Bronchial smooth muscle cell (primary cell): ENCODE data around the gene DPEP3. TPM values are rescaled to one million over a fixed set of nuclear protein-coding genes. Genes with fewer than 3 reads are reported as not detected.

Experiments used
- total RNA-seq: library from RNA; depleted of rRNA; stranded (reverse); fragments of >200 nt; gene quantifications from 2 replicates; pipeline ENCODE4 v1.2.1, GENCODE V29; 2014

The DPEP3 gene, protein sequence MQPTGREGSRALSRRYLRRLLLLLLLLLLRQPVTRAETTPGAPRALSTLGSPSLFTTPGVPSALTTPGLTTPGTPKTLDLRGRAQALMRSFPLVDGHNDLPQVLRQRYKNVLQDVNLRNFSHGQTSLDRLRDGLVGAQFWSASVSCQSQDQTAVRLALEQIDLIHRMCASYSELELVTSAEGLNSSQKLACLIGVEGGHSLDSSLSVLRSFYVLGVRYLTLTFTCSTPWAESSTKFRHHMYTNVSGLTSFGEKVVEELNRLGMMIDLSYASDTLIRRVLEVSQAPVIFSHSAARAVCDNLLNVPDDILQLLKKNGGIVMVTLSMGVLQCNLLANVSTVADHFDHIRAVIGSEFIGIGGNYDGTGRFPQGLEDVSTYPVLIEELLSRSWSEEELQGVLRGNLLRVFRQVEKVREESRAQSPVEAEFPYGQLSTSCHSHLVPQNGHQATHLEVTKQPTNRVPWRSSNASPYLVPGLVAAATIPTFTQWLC
- total RNA-seq: not detected in 2 replicates

DNA sequence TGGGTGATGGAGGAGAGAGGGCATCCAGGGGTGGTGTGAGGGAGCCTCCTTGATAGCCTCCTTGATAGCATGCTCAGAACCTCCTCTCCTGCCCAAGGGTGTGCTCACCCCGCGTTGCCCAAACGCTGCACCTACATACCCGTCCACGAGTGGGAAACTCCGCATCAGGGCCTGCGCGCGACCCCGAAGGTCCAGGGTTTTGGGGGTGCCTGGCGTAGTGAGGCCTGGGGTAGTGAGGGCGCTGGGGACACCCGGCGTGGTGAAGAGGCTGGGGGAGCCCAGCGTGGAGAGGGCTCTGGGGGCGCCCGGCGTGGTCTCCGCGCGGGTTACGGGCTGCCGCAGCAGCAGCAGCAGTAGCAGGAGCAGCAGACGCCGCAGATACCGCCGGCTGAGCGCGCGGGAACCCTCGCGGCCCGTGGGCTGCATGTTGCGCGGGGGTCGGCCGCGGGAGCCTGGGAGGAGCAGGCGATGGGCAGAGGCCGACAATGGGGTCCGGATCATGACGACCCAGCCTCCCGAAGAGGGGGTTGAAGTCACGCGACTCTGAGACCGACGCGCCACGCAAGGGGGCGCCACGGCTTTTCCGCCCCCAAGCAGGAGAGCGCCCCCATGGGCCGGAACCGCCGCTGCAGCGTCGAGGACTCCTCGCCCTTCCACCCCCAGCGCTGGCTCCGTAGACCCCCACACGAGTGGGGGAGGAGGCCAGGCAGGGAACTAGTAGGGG lies at the start of gene DPEP3:
TSS of gene DPEP3 (minus strand) at position 545 of the 724 bp plus-strand sequence. CDS start at position 426, 119 bp downstream.

DNA sequence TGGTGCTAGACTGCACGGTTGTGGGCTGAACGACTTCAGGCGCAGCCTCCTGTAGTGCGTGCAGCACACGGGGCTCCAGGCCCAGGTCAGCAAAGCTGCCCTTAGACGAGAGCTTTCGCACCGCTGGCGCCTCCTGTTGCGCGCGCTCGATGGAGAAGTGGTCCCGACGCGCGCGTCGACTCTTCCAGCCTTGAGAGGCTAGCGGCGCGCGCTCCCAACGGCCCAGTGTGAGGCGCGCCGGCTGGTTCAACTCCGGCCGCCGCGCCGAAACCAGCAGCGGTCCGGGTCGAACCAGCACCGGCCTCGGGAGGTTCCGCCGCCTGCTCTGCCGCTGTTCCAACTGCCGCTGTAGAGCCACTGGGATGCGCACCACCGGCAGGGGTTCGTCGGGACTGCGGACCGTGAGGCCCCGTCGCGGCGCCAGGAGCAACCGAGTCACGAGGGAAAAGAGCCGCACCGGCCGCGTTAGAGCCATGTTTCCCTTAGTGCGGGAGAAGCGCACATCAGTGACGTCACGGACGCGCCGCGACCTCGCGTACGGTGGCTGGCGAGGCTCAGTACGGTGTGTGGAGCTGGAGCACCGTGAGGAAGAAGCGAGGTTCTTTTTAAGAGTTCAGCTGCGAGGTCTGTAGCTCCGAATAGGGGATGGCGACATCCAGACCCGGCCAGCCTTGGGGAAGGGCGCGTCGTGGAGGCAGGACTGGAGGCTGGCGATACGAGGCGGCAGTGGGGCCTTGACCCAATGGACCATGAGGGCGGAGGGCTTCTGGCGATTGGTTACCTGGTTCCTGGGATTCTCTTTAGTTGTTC lies 42.6 kb upstream of the DPEP3 start, which contains the start of the genes DDX28 and DUS2:
TSS of gene DDX28 (minus strand) at position 505 of the 810 bp plus-strand sequence. CDS start at position 475, 30 bp downstream.
TSS of gene DUS2 (plus strand) at position 557 of the 810 bp plus-strand sequence. CDS start 14,740 bp downstream, outside the sequence.

DNA sequence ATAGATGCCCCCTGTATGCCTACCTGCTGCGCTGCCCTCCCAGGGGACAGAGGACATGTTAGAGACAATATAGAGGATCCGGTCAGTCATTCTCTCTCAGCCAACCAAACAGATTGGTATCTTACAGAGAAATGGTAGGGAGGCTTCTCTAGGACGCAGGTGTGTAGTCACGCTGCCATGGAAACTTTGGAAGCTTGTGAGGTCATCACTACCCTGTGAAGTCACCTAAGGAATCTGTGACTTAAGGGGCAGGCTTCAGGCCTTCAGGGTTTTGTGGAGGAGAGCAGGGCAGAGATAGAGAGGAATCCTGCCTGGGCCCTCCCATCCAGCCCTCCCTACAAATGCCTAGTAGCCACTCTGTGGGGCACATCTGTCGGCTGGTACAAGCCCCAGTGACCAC lies 35.4 kb upstream of the DPEP3 start, which contains the start of gene DPEP2NB:
TSS of gene DPEP2NB (minus strand) at position 231 of the 400 bp plus-strand sequence. CDS start at position 90, 141 bp downstream.

DNA sequence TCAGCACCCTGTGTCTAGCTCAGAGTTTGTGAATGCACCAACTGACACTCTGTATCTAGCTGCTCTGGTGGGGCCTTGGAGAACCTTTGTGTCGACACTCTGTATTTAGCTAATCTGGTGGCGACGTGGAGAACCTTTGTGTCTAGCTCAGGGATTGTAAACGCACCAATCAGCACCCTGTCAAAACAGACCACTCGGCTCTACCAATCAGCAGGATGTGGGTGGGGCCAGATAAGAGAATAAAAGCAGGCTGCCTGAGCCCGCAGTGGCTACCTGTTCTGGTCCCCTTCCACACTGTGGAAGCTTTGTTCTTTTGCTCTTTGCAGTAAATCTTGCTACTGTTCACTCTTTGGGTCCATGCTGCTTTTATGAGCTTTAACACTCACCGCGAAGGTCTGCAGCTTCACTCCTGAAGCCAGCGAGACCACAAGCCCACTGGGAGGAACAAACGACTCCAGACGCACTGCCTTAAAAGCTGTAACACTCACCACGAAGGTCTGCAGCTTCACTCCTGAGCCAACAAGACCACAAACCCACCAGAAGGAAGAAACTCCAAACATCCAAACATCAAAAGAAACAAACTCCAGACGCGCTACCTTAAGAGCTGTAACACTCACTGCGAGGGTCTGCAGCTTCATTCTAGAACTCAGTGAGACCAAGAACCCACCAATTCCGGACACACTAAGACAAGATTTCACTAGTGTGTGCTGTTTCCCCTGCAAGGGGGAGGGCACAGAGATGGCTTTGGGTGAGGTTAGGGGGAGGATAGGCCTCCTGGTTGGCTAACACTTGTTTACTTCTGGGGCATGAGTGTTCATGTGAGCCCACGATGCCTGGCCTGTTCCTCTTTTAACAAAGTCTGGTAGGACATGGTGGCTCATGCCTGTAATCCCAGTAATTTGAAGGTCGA lies 18.7 kb upstream of the DPEP3 start, which contains the start of gene DPEP2:
TSS of gene DPEP2 (minus strand) at position 706 of the 910 bp plus-strand sequence. CDS start 6,272 bp downstream, outside the sequence.

DNA sequence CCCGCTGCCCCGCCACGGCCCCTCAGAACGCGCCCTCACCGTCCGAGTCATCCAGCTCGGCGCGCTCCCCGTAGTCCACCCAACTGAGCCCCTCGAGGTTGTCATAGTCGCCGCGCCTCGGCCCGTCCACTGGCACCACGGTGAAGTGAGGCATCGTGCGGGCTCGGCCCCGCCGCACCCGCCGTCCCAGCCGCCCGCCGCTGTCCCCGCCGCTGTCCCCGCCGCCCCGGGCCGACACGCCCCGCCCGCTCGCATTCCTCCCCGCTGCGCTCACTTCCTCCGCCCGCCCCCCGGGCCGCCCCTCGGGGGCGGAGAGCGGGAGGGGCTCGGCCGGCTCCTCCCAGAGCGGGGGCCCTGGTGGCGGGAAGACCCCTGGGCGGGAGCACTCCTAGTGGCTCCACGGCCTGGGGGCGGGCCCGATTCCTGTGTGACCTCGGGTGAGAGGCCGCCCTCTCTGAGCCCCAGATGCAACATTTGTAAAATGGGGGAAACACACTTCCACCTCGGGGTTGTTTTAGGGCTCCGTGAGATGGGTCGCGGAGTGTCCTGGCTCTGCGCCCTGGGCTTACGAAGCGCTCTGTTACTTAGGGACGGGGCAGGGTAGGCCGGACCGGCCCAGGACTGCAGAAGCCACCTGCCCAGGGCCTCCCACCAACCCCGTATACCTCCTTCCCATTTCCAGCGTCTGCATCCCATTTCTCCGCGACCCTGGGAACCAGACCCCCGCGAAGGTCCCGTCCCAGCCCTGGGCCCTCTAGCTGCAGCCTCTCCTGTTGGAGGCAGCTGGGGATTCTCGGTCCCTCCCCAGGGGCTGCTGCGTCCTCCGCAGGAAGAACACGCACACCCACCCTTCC lies 11.7 kb downstream of the DPEP3 start, which contains the start of gene SLC12A4:
TSS of gene SLC12A4 (minus strand) at position 238 of the 854 bp plus-strand sequence. CDS start at position 154, 84 bp downstream.

DNA sequence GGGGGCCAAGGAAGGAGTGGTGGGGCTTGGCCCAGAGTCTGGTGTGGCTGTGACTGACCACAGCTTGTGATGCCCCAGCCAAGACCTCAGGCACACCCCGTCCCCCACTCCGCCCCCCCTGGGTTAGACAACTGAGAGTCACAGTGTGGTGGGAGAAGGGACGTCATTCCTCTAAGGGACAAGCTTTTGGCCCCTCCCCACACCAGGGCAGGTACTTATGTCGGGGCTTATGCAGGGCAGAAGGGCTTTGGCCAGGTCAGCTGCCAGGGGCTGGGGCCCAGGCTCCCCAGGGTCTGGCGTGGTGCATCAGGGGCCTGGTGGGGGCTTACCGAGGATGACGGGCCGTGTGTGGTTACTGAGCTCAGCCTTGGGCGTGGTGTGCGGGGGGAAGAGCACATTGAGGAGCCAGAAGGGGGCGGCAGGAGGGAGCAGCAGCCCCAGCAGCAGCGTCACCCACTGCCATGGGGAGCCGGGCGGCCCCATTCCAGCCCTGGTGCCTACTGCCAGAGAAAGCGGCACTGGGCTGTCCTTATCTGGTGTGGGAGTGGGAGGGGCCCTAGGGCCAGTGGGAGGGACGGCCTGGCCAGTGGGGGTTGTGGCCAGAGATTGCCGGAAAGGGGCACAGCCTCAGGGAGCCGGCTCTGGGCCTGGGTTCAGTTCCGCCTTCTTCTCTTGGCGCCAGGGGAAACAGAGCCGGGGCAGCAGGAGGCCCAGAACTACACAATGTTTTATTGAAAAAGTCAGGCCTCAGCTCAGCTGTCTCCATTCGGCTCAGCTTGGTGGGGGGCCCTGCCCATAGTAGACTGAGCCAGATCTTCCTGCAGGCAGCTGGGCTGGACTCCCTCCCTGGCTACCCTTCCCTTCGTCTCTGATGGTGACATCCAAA lies 36.4 kb downstream of the DPEP3 start, which contains the start of gene LCAT:
TSS of gene LCAT (minus strand) at position 502 of the 886 bp plus-strand sequence. CDS start at position 483, 19 bp downstream.

DNA sequence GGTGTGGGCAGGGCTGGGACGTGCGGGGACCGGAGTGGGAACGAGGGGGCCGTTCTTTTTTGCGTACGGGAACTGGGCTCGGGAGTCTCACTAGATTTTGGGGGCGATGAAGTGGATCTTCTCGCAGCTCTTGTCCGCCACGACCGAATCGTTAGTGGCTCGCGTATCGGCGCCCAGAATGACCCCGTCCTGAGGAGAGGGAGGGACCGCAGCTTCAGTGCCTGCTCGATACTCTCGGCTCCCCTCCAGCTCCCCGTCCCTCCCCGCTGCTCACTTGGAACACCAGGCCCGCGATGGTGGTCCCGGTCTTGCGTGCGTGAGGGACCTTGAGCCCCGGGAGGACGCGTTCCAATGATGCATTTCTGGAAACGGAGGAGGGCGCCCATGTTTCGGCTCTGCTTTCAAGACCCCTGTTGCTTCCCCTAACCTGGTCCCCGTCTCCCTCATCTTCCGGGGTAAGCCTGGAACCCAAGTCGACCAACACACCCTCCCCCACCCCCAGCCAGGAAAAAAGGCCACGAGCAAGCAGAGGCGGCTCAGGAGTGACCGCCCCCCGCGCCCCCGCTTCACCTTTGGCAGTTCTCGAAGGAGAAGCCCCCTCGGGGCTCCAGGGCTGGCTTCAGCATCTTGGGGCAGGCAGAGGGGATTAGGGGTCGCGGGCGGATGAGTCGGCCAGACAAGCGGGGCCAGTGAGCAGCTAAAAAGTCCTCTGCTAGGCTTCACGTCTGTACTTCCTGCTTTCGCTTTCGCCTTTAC lies 44.0 kb downstream of the DPEP3 start, which contains the start of gene PSMB10:
TSS of gene PSMB10 (minus strand) at position 727 of the 756 bp plus-strand sequence. CDS start at position 626, 101 bp downstream.

DNA sequence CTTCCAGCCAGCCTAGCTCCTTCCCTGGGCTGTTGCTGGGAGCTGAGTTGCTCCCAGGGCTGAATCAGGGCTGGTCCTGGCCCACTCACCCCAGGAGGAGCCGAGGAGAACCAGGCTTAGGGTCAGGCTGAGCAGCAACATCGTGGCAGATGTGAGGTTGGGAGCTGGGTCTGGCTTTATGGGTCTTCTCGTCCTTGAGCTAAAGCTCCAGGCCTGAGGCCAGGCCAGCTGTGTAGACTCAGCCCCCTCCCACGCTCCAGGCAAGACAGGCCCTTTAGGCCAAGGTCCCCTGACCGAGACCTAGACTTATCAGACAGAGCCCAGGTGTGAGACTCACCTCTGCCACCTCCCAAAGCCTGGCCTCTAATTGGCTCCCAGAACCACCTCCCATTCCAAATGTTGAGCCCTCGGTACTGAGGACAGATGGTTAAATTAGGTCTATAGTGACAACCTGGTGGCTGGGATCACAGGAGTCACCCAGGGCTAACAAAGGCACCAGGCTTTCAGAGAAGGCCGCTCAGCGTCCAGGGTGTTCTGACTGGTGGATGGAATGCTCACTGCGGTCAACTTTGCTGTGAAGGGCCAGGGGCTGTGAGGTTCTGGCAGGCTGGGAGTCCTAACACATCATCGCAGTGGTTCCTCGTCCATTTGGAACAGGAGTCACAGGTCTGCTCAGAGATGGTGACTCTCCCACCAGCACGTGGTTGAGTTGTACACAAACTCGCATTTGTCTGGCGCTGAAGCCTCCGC lies 48.4 kb downstream of the DPEP3 start, which contains the start of gene CTRL:
TSS of gene CTRL (minus strand) at position 151 of the 750 bp plus-strand sequence. CDS start at position 141, 10 bp downstream.

Other genes with a start within 250 kb of the DPEP3 start
- gene RANBP10, start 173.9 kb downstream of the DPEP3 start, total RNA-seq: 2.5 and 4.5 TPM in 2 replicates
- gene TSNAXIP1, start 173.6 kb downstream of the DPEP3 start, total RNA-seq: 0.95 and 1.5 TPM in 2 replicates
- gene THAP11, start 138.2 kb downstream of the DPEP3 start, total RNA-seq: 27.1 and 51.8 TPM in 2 replicates
- 72.5 and 88.2 TPM in 2 replicates for gene NUTF2, start 133.6 kb downstream of the DPEP3 start, total RNA-seq
- gene CENPT, start 132.8 kb downstream of the DPEP3 start, total RNA-seq: 21.2 and 22.5 TPM in 2 replicates
- 46.3 and 54.4 TPM in 2 replicates for gene EDC4, start 107.4 kb downstream of the DPEP3 start, total RNA-seq
- 0.16 TPM in 1 of 2 replicates, not detected in the other for gene NRN1L, start 95.6 kb downstream of the DPEP3 start, total RNA-seq
- 13.4 and 21.7 TPM in 2 replicates for gene PSKH1, start 87.2 kb downstream of the DPEP3 start, total RNA-seq
- gene CTRL, start 48.6 kb downstream of the DPEP3 start, total RNA-seq: 0.63 and 2.3 TPM in 2 replicates
- gene PSMB10, start 43.6 kb downstream of the DPEP3 start, total RNA-seq: 103 and 111 TPM in 2 replicates
- 5.2 and 6.5 TPM in 2 replicates for gene LCAT, start 36.4 kb downstream of the DPEP3 start, total RNA-seq
- 91.3 and 134 TPM in 2 replicates for gene SLC12A4, start 11.9 kb downstream of the DPEP3 start, total RNA-seq
- not detected in 2 replicates for gene DPEP2, start 19.0 kb upstream of the DPEP3 start, total RNA-seq
- gene DPEP2NB, start 35.4 kb upstream of the DPEP3 start, total RNA-seq: not detected in 2 replicates
- gene DDX28, start 42.7 kb upstream of the DPEP3 start, total RNA-seq: 8.5 and 9.1 TPM in 2 replicates
- 12.3 and 13.4 TPM in 2 replicates for gene DUS2, start 42.8 kb upstream of the DPEP3 start, total RNA-seq
- 5.0 and 6.0 TPM in 2 replicates for gene NFATC3, start 104.9 kb upstream of the DPEP3 start, total RNA-seq